ENCODE results near the gene GRID2.

GRCh38 chr4:93515208-93515607, 1211.4 kb downstream of the GRID2 start:
- no peak for TF ChIP-seq CTCF (conservative IDR thresholded peaks at IDR 0.05; ENCODE audit: low read depth, low read length)
- TF ChIP-seq EZH2 (IDR thresholded peaks at IDR 0.05; ENCODE audit: low read length, unreplicated experiment), result no peak
